Cardiac fibroblast (primary cell): ENCODE measurements around the gene TSC1.

Experiments
- DNase-seq, 2 donors: peaks; one replicate each; pipeline versions ENCODE4 v3.0.0 to v3.0.0-alpha.2; 2010; ENCODE audit warnings: low read depth in 2 of 2
- H3K4me3 ChIP-seq, 2 donors: replicated peaks in 1 of 2; 1 replicate in 1 of 2; 2 replicates in 1 of 2; pipeline ENCODE4 v1.5.1; 2011; ENCODE audit warnings: low read depth in 2 of 2, low read length in 2 of 2, mild to moderate bottlenecking in 2 of 2, moderate library complexity in 1 of 2
- CTCF ChIP-seq: IDR thresholded peaks from one replicate; pipeline ENCODE4 v1.5.1; 2011; ENCODE audit warnings: low read depth, mild to moderate bottlenecking, low read length, inconsistent platforms

TSC1 gene

GRCh38 chr9:132857616-132858342, 86.6 kb downstream of the TSC1 start:
- DNase-seq: peak; percentile 23 to 55
- peak; percentile 13 for TF ChIP-seq CTCF
- H3K4me3 ChIP-seq: no peak overlapping the region

GRCh38 chr9:132857031-132857430, 87.4 kb downstream of the TSC1 start:
- TF ChIP-seq CTCF: no peak
- no peak overlapping the region for H3K4me3 ChIP-seq
- DNase-seq: peak; percentile 59 to 92

GRCh38 chr9:132855904-132856303, 88.5 kb downstream of the TSC1 start:
- H3K4me3 ChIP-seq: no peak overlapping the region
- no peak for TF ChIP-seq CTCF
- no peak for DNase-seq

GRCh38 chr9:132854832-132855231, 89.6 kb downstream of the TSC1 start:
- no peak for DNase-seq
- no peak for TF ChIP-seq CTCF
- H3K4me3 ChIP-seq: no peak overlapping the region

- no peak for DNase-seq
- TF ChIP-seq CTCF: no peak
- no peak overlapping the region for H3K4me3 ChIP-seq
Measured at GRCh38 chr9:132853482-132853881, 90.9 kb downstream of the TSC1 start.

- DNase-seq: peak in 1 of 2 donors; percentile 49
- no peak for TF ChIP-seq CTCF
- no peak overlapping the region for H3K4me3 ChIP-seq
Measured at GRCh38 chr9:132849185-132849706, 95.2 kb downstream of the TSC1 start.

- no peak for DNase-seq
- no peak for TF ChIP-seq CTCF
- no peak overlapping the region for H3K4me3 ChIP-seq
Measured at GRCh38 chr9:132846918-132847515, 97.4 kb downstream of the TSC1 start.
